GM13976 (cell line): ENCODE measurements around the gene KDM2B.

Experiments used
- DNase-seq: peaks from one replicate; pipeline ENCODE4 v3.0.0; 2012; ENCODE audit warnings: low spot score
- CTCF ChIP-seq: IDR thresholded peaks from 2 replicates; pipeline ENCODE4 v1.5.1; 2012; ENCODE audit warnings: borderline replicate concordance, mild to moderate bottlenecking; ENCODE audit not compliant: insufficient read depth; ENCODE audit errors: extremely low read depth, missing control alignments, control extremely low read depth
- in situ Hi-C: fragments of 300-500 bp; cut with MboI; formaldehyde crosslinking; loops from one replicate; pipeline ENCODE4 v1.12.0; 2022; ENCODE audit warnings: low sequenced_read_pairs, mixed read lengths, inconsistent platforms; ENCODE audit not compliant: unreplicated experiment

The KDM2B gene

GRCh38 chr12:121442028-121442948 lies 138.5 kb downstream of the KDM2B start:
- DNase-seq, result no peak
- in situ Hi-C loops, result loop anchor here (25.0 kb wide), 1 partner anchor 105 kb away; no protein-coding TSS in a partner anchor
- no peak for TF ChIP-seq CTCF

GRCh38 chr12:121441555-121441954 lies 139.3 kb downstream of the KDM2B start:
- TF ChIP-seq CTCF, result no peak
- in situ Hi-C loops, result loop anchor here (25.0 kb wide), 1 partner anchor 104 kb away; no protein-coding TSS in a partner anchor
- no peak for DNase-seq

- DNase-seq, result no peak
- TF ChIP-seq CTCF, result no peak
- in situ Hi-C loops, result loop anchor here (25.0 kb wide), 1 partner anchor 103 kb away; no protein-coding TSS in a partner anchor
Measured at GRCh38 chr12:121440768-121441167, 140.1 kb downstream of the KDM2B start.

- TF ChIP-seq CTCF, result no peak
- DNase-seq, result no peak
- in situ Hi-C loops, result loop anchor here (25.0 kb wide), 1 partner anchor 102 kb away; no protein-coding TSS in a partner anchor
Measured at GRCh38 chr12:121439715-121440114, 141.1 kb downstream of the KDM2B start.

GRCh38 chr12:121438905-121439304 lies 141.9 kb downstream of the KDM2B start:
- DNase-seq, result no peak
- in situ Hi-C loops, result loop anchor here (25.0 kb wide), 1 partner anchor 102 kb away; no protein-coding TSS in a partner anchor
- TF ChIP-seq CTCF, result no peak

GRCh38 chr12:121436706-121437105 lies 144.1 kb downstream of the KDM2B start:
- DNase-seq, result no peak
- no peak for TF ChIP-seq CTCF
- in situ Hi-C loops, result loop anchor here (25.0 kb wide), 1 partner anchor 99 kb away; no protein-coding TSS in a partner anchor
